A549 (cell line): ENCODE data around the gene ELOB.

Source experiments
- EP300 ChIP-seq, 2 experiments: fragments of >200 bp; sonication (Bioruptor Twin); formaldehyde crosslinking; IDR thresholded peaks; 2 replicates in 1 of 2; 3 replicates in 1 of 2; pipeline ENCODE4 v1.6.1; 2016 to 2017
- TF ChIP-seq, protein P1 (sequence below): fragments of 200-600 bp; sonication (generic); IDR thresholded peaks from 2 replicates; pipeline ENCODE4 v1.6.1; 2016; ENCODE audit warnings: antibody characterized with exemption, mild to moderate bottlenecking, moderate library complexity

DNA sequence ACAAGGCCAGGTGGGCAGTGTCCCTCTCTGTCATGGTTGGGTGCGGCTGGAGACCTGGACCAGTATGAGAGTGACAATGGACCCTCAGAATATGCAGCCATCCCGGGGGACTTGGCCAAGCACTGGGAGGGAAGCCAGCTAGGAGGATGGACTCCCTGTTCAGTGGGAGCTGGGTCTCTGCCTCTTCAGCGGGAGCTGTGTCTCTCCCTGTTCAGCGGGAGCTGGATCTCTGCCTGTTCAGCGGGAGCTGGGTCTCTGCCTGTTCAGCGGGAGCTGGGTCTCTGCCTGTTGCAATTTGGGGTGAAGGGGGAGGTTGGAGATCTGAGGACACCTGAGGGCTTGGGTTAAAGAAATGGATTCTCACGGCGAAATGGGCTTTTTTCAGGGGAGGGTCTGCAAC lies 14.1 kb upstream of the ELOB start:
- TF ChIP-seq EP300 (IDR thresholded peaks at IDR 0.05): no peak
- TF ChIP-seq, protein P1, sequence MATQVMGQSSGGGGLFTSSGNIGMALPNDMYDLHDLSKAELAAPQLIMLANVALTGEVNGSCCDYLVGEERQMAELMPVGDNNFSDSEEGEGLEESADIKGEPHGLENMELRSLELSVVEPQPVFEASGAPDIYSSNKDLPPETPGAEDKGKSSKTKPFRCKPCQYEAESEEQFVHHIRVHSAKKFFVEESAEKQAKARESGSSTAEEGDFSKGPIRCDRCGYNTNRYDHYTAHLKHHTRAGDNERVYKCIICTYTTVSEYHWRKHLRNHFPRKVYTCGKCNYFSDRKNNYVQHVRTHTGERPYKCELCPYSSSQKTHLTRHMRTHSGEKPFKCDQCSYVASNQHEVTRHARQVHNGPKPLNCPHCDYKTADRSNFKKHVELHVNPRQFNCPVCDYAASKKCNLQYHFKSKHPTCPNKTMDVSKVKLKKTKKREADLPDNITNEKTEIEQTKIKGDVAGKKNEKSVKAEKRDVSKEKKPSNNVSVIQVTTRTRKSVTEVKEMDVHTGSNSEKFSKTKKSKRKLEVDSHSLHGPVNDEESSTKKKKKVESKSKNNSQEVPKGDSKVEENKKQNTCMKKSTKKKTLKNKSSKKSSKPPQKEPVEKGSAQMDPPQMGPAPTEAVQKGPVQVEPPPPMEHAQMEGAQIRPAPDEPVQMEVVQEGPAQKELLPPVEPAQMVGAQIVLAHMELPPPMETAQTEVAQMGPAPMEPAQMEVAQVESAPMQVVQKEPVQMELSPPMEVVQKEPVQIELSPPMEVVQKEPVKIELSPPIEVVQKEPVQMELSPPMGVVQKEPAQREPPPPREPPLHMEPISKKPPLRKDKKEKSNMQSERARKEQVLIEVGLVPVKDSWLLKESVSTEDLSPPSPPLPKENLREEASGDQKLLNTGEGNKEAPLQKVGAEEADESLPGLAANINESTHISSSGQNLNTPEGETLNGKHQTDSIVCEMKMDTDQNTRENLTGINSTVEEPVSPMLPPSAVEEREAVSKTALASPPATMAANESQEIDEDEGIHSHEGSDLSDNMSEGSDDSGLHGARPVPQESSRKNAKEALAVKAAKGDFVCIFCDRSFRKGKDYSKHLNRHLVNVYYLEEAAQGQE: no peak
